ENCODE results near the gene SLC35E2B. TPM values are rescaled to one million over a fixed set of nuclear protein-coding genes. Genes with fewer than 3 reads are reported as not detected.

Gene SLC35E2B
- total RNA-seq, 1 experiment from 2014 or later: 24.9 TPM

GRCh38 chr1:1617925-1618324, 74.7 kb downstream of the SLC35E2B start:
- Histone ChIP-seq H3K4me1 (ENCODE audit: low read length) (peaks cover 23% of the 10 kb centered on the region), H3K9me3 (ENCODE audit: low read length) (no peaks in the 10 kb centered on the region), H3K4me3 (ENCODE audit: low read length) (no peak overlapping the region), H3K9me2 (replicated peaks; ENCODE audit: insufficient read depth, low read length) (no peaks in the 10 kb centered on the region), H3K4me2 (ENCODE audit: low read depth, low read length, poor library complexity, severe bottlenecking) (no peak overlapping the region), H3K36me3 (ENCODE audit: insufficient read depth, low read length) (no peaks in the 10 kb centered on the region), H3K27me3 (ENCODE audit: low read length) (no peaks in the 10 kb centered on the region), H3K79me2 (ENCODE audit: low read length) (peaks cover 14% of the 10 kb centered on the region; the same call in 1 of the 2 replicates), H4K20me1 (ENCODE audit: insufficient read depth, low read depth, low read length) (peaks cover 27% of the 10 kb centered on the region), H2AFZ (ENCODE audit: low read length) (no peak overlapping the region), H3K27ac (ENCODE audit: low read length) (no peak overlapping the region), H3K9ac (ENCODE audit: low read length) (no peak overlapping the region)
- no peak for DNase-seq

GRCh38 chr1:1617516-1617915, 75.1 kb downstream of the SLC35E2B start:
- DNase-seq: no peak
- H3K36me3 ChIP-seq (ENCODE audit: insufficient read depth, low read length): no peaks in the 10 kb centered on the region
- peak overlapping the region; percentile 100 for H3K4me2 ChIP-seq (ENCODE audit: low read depth, low read length, poor library complexity, severe bottlenecking)
- H3K27ac ChIP-seq (ENCODE audit: low read length): no peak overlapping the region
- H3K4me3 ChIP-seq (ENCODE audit: low read length): no peak overlapping the region
- no peaks in the 10 kb centered on the region for H3K9me3 ChIP-seq (ENCODE audit: low read length)
- no peaks in the 10 kb centered on the region for H3K27me3 ChIP-seq (ENCODE audit: low read length)
- peaks cover 23% of the 10 kb centered on the region for H3K4me1 ChIP-seq (ENCODE audit: low read length)
- no peaks in the 10 kb centered on the region for H3K9me2 ChIP-seq (replicated peaks; ENCODE audit: insufficient read depth, low read length)
- peaks cover 27% of the 10 kb centered on the region for H4K20me1 ChIP-seq (ENCODE audit: insufficient read depth, low read depth, low read length)
- no peak overlapping the region for H3K9ac ChIP-seq (ENCODE audit: low read length)
- peaks cover 14% of the 10 kb centered on the region; the same call in 1 of the 2 replicates for H3K79me2 ChIP-seq (ENCODE audit: low read length)
- H2AFZ ChIP-seq (ENCODE audit: low read length): no peak overlapping the region

- Histone ChIP-seq H3K9me3 (ENCODE audit: low read length) (no peaks in the 10 kb centered on the region), H3K36me3 (ENCODE audit: insufficient read depth, low read length) (no peaks in the 10 kb centered on the region), H2AFZ (ENCODE audit: low read length) (no peak overlapping the region), H3K79me2 (ENCODE audit: low read length) (peaks cover 14% of the 10 kb centered on the region; the same call in 1 of the 2 replicates), H4K20me1 (ENCODE audit: insufficient read depth, low read depth, low read length) (peaks cover 27% of the 10 kb centered on the region), H3K27ac (ENCODE audit: low read length) (no peak overlapping the region), H3K4me3 (ENCODE audit: low read length) (peak overlapping the region; percentile 99), H3K4me1 (ENCODE audit: low read length) (peaks cover 23% of the 10 kb centered on the region), H3K27me3 (ENCODE audit: low read length) (no peaks in the 10 kb centered on the region), H3K9ac (ENCODE audit: low read length) (peak overlapping the region; percentile 100), H3K9me2 (replicated peaks; ENCODE audit: insufficient read depth, low read length) (no peaks in the 10 kb centered on the region), H3K4me2 (ENCODE audit: low read depth, low read length, poor library complexity, severe bottlenecking) (peak overlapping the region; percentile 100)
- no peak for DNase-seq
Observed at GRCh38 chr1:1616838-1617237, 75.8 kb downstream of the SLC35E2B start.

GRCh38 chr1:1616045-1616790, 76.4 kb downstream of the SLC35E2B start:
- peak; percentile 62 for DNase-seq
- H3K9me3 ChIP-seq (ENCODE audit: low read length): no peaks in the 10 kb centered on the region
- H3K27ac ChIP-seq (ENCODE audit: low read length): no peak overlapping the region
- peak overlapping the region; percentile 100 for H3K9ac ChIP-seq (ENCODE audit: low read length)
- peak overlapping the region; percentile 100 for H3K4me2 ChIP-seq (ENCODE audit: low read depth, low read length, poor library complexity, severe bottlenecking)
- H3K4me1 ChIP-seq (ENCODE audit: low read length): peaks cover 23% of the 10 kb centered on the region
- no peaks in the 10 kb centered on the region for H3K36me3 ChIP-seq (ENCODE audit: insufficient read depth, low read length)
- H3K79me2 ChIP-seq (ENCODE audit: low read length): peaks cover 14% of the 10 kb centered on the region; the same call in 1 of the 2 replicates
- H4K20me1 ChIP-seq (ENCODE audit: insufficient read depth, low read depth, low read length): peaks cover 27% of the 10 kb centered on the region
- H3K9me2 ChIP-seq (replicated peaks; ENCODE audit: insufficient read depth, low read length): no peaks in the 10 kb centered on the region
- peak overlapping the region; percentile 99 for H3K4me3 ChIP-seq (ENCODE audit: low read length)
- no peaks in the 10 kb centered on the region for H3K27me3 ChIP-seq (ENCODE audit: low read length)
- no peak overlapping the region for H2AFZ ChIP-seq (ENCODE audit: low read length)

- Histone ChIP-seq H3K9me2 (replicated peaks; ENCODE audit: insufficient read depth, low read length) (no peaks in the 10 kb centered on the region), H3K4me3 (ENCODE audit: low read length) (peak within 1 kb of the TSS; percentile 99), H3K36me3 (ENCODE audit: insufficient read depth, low read length) (no peaks in the 10 kb centered on the region), H3K4me2 (ENCODE audit: low read depth, low read length, poor library complexity, severe bottlenecking) (peak within 1 kb of the TSS; percentile 100), H3K27ac (ENCODE audit: low read length) (peak within 1 kb of the TSS; percentile 90), H2AFZ (ENCODE audit: low read length) (peak within 1 kb of the TSS; percentile 93; the same call in 1 of the 2 replicates), H3K79me2 (ENCODE audit: low read length) (peaks cover 14% of the 10 kb centered on the region; the same call in 1 of the 2 replicates), H3K9ac (ENCODE audit: low read length) (peak within 1 kb of the TSS; percentile 100), H3K9me3 (ENCODE audit: low read length) (no peaks in the 10 kb centered on the region), H4K20me1 (ENCODE audit: insufficient read depth, low read depth, low read length) (peaks cover 22% of the 10 kb centered on the region), H3K4me1 (ENCODE audit: low read length) (peaks cover 23% of the 10 kb centered on the region), H3K27me3 (ENCODE audit: low read length) (no peaks in the 10 kb centered on the region)
- peak; percentile 99 for DNase-seq
Observed at GRCh38 chr1:1615256-1616044, 77.1 kb downstream of the SLC35E2B start, which contains the start of gene MIB2. TSS of gene MIB2 (plus strand) at chr1:1615500. CDS start at chr1:1623453, 7,953 bp downstream.

GRCh38 chr1:1614954-1615255, 77.7 kb downstream of the SLC35E2B start:
- Histone ChIP-seq H3K36me3 (ENCODE audit: insufficient read depth, low read length) (no peaks in the 10 kb centered on the region), H3K9me3 (ENCODE audit: low read length) (no peaks in the 10 kb centered on the region), H3K9ac (ENCODE audit: low read length) (peak overlapping the region; percentile 75), H3K9me2 (replicated peaks; ENCODE audit: insufficient read depth, low read length) (no peaks in the 10 kb centered on the region), H3K4me1 (ENCODE audit: low read length) (peaks cover 23% of the 10 kb centered on the region), H3K4me2 (ENCODE audit: low read depth, low read length, poor library complexity, severe bottlenecking) (peak overlapping the region; percentile 100), H4K20me1 (ENCODE audit: insufficient read depth, low read depth, low read length) (peaks cover 19% of the 10 kb centered on the region), H3K27ac (ENCODE audit: low read length) (no peak overlapping the region), H3K79me2 (ENCODE audit: low read length) (peaks cover 14% of the 10 kb centered on the region; the same call in 1 of the 2 replicates), H3K4me3 (ENCODE audit: low read length) (peak overlapping the region; percentile 99), H3K27me3 (ENCODE audit: low read length) (no peaks in the 10 kb centered on the region), H2AFZ (ENCODE audit: low read length) (0 out of 2 replicates have a peak overlapping the region, but pooled peaks have one; percentile 45)
- no peak for DNase-seq

GRCh38 chr1:1614204-1614953, 78.2 kb downstream of the SLC35E2B start:
- H3K27ac ChIP-seq (ENCODE audit: low read length): no peak overlapping the region

More at GRCh38 chr1:1614204-1614953, 78.2 kb downstream of the SLC35E2B start:
- 0 out of 2 replicates have a peak overlapping the region, but pooled peaks have one; percentile 45 for H2AFZ ChIP-seq (ENCODE audit: low read length)
- peak overlapping the region; percentile 99 for H3K4me3 ChIP-seq (ENCODE audit: low read length)
- H3K36me3 ChIP-seq (ENCODE audit: insufficient read depth, low read length): no peaks in the 10 kb centered on the region
- H3K79me2 ChIP-seq (ENCODE audit: low read length): peaks cover 14% of the 10 kb centered on the region; the same call in 1 of the 2 replicates
- H3K4me1 ChIP-seq (ENCODE audit: low read length): peaks cover 23% of the 10 kb centered on the region
- no peaks in the 10 kb centered on the region for H3K27me3 ChIP-seq (ENCODE audit: low read length)
- DNase-seq: no peak
- H3K4me2 ChIP-seq (ENCODE audit: low read depth, low read length, poor library complexity, severe bottlenecking): peak overlapping the region; percentile 100
- no peaks in the 10 kb centered on the region for H3K9me2 ChIP-seq (replicated peaks; ENCODE audit: insufficient read depth, low read length)
- peak overlapping the region; percentile 75 for H3K9ac ChIP-seq (ENCODE audit: low read length)
- peaks cover 19% of the 10 kb centered on the region for H4K20me1 ChIP-seq (ENCODE audit: insufficient read depth, low read depth, low read length)
- H3K9me3 ChIP-seq (ENCODE audit: low read length): no peaks in the 10 kb centered on the region
